Activated naive CD8-positive, alpha-beta T cell treated with anti-CD3 and anti-CD28 coated beads, Interleukin-2, amount 10 ng/mL, durations not matched to agents 7 days and 5 days (primary cell): Measurements from ENCODE around the gene ZFYVE28. TPM values are rescaled to one million over a fixed set of nuclear protein-coding genes. Genes with fewer than 3 reads are reported as not detected.

Experiments
- ATAC-seq: fragments of 150-1000 bp; cut with Tn5 transposase; one replicate; pipeline ENCODE4 v1.10.0; 2021; ENCODE audit warnings: low read depth, moderate library complexity
- POLR2A ChIA-PET: fragments of 350-600 bp; sonication (Branson Sonifier 250); formaldehyde crosslinking; loops from one replicate; lab custom pipeline; 2021; ENCODE audit warnings: antibody characterized with exemption; lab: Charles Lee
- DNase-seq: peaks from one replicate; pipeline ENCODE4 v3.0.0; 2021
- H3K27ac Mint-ChIP-seq: one replicate; pipeline ENCODE4 v1.8.0; 2022; ENCODE audit warnings: mild to moderate bottlenecking, mixed read lengths
- H3K27me3 Mint-ChIP-seq: one replicate; pipeline ENCODE4 v1.8.0; 2022; ENCODE audit warnings: mild to moderate bottlenecking, moderate library complexity, mixed read lengths
- H3K36me3 Mint-ChIP-seq: one replicate; pipeline ENCODE4 v1.8.0; 2021; ENCODE audit warnings: mild to moderate bottlenecking, mixed read lengths
- H3K4me1 Mint-ChIP-seq: one replicate; pipeline ENCODE4 v1.8.0; 2021; ENCODE audit warnings: mixed read lengths
- H3K4me3 Mint-ChIP-seq: one replicate; pipeline ENCODE4 v1.8.0; 2022; ENCODE audit warnings: mild to moderate bottlenecking, moderate library complexity, mixed read lengths
- H3K9me3 Mint-ChIP-seq: one replicate; pipeline ENCODE4 v1.8.0; 2021; ENCODE audit warnings: mixed read lengths
- total RNA-seq, 2 experiments: library from RNA; stranded (reverse); gene quantifications; one replicate each; pipeline ENCODE4 v1.2.3, GENCODE V29; 2021

ZFYVE28 gene
- total RNA-seq, 2 experiments from 2014 or later = 16.1 to 17.7 TPM

DNA sequence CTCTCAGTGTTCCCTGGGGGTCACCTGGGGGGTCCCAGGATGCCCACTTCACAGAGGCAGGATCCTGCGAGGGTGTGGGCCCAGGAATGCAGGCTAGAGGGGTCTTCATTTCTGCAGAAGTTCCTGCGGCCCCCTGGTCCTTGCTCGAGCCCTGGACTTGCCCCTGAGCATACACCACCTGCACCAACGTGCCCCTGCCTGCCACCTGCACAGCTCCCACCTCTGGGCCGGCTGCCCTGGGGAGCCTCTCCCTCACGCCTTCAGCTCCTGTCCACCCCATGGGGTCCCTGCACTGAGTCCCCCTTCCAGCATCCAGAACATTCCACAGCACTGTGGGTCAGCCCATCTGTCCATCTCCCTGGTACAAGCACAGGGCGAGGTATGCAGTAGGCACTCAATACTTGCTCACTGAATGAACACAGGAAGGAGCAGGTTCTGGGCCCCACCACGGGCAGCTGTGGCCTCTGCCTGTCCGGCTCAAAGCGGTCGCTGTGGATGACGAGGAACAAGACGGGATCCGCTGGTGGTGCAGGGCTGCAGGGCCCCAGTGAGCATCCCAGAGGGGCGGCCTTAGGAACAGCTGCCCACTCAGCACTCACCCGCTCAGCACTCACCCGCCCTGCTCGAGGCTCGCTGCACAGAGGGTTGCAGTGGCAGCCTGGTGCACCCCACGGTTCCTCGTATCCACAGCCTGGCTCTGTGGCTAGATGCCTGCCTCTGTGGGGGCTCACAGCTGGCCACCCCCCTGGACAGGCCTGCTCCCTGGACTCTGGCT lies 86.1 kb downstream of the ZFYVE28 start:
- Mint-ChIP-seq H3K36me3 (no peaks in the 10 kb centered on the region), H3K27me3 (no peaks in the 10 kb centered on the region), H3K4me1 (no peaks in the 10 kb centered on the region), H3K9me3 (peaks cover 7% of the 10 kb centered on the region), H3K27ac (no peak overlapping the region), H3K4me3 (no peak overlapping the region)
- ATAC-seq = no peak
- no peak for DNase-seq
- POLR2A ChIA-PET = interaction anchor here (0.7 kb wide), 1 partner anchor 90 kb away, joined by 3 read pairs; no protein-coding TSS in a partner anchor

DNA sequence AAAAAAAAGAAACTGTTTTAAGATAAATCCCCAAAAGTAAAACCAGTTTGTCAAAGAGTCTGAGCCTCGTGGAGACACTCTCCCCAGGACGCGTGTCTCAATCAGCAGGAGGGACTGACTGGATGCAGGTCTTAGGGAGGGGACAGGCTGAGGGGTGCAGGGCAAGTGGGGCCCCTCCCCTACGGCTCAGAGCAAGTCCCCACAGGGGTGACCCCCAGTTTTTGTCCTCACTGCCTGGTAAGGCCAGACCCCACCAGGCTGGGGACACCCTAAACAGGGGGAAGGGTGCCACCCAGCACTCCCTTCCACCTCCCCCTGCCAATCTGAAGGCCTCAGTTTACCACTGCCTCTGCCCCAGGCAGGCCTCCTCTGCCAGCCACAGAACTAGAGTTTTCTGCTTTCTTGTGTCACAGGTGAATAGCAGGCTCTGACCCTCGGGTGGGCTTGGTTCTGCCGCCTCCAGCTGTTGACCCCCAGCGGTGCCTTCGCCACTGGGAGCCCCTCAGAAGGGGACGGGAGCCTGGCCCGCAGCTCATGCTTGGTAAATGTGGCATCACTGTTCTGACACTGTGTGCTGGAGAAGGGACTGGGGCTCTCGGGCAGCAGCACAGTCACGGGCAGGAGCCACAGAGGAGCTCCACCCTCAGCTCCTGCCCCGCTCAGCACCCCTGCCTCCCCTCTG lies 86.8 kb downstream of the ZFYVE28 start:
- ATAC-seq = no peak
- no peaks in the 10 kb centered on the region for H3K4me1 Mint-ChIP-seq
- H3K27me3 Mint-ChIP-seq = peaks cover under 1% of the 10 kb centered on the region
- H3K36me3 Mint-ChIP-seq = no peaks in the 10 kb centered on the region
- no peak for DNase-seq
- no peak overlapping the region for H3K4me3 Mint-ChIP-seq
- POLR2A ChIA-PET = interaction anchor here (0.7 kb wide), 1 partner anchor 89 kb away, joined by 3 read pairs; no protein-coding TSS in a partner anchor
- H3K9me3 Mint-ChIP-seq = peaks cover 7% of the 10 kb centered on the region
- no peak overlapping the region for H3K27ac Mint-ChIP-seq

DNA sequence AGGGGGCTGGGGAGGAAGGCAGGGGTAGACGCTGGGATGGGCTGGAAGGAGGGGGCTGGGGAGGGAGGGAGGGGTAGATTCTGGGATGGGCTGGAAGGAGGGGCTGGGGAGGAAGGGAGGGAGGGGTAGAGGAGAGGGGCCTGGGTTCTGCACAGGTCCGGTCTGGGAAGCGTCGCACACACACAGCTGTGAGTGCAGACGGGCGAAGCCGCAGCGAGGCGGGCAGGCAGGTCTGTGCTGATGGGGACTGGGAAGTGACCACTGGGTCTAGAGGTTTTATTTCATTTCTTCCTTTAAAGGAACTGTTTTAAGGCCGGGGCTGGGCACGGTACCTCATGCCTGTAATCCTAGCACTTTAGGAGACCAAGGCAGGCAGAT lies 87.4 kb downstream of the ZFYVE28 start:
- Mint-ChIP-seq H3K36me3 (no peaks in the 10 kb centered on the region), H3K27me3 (peaks cover 5% of the 10 kb centered on the region), H3K4me3 (no peak overlapping the region), H3K4me1 (no peaks in the 10 kb centered on the region), H3K27ac (no peak overlapping the region), H3K9me3 (peaks cover 7% of the 10 kb centered on the region)
- ATAC-seq (no peak), DNase-seq (no peak)
- POLR2A ChIA-PET = no interaction called here

DNA sequence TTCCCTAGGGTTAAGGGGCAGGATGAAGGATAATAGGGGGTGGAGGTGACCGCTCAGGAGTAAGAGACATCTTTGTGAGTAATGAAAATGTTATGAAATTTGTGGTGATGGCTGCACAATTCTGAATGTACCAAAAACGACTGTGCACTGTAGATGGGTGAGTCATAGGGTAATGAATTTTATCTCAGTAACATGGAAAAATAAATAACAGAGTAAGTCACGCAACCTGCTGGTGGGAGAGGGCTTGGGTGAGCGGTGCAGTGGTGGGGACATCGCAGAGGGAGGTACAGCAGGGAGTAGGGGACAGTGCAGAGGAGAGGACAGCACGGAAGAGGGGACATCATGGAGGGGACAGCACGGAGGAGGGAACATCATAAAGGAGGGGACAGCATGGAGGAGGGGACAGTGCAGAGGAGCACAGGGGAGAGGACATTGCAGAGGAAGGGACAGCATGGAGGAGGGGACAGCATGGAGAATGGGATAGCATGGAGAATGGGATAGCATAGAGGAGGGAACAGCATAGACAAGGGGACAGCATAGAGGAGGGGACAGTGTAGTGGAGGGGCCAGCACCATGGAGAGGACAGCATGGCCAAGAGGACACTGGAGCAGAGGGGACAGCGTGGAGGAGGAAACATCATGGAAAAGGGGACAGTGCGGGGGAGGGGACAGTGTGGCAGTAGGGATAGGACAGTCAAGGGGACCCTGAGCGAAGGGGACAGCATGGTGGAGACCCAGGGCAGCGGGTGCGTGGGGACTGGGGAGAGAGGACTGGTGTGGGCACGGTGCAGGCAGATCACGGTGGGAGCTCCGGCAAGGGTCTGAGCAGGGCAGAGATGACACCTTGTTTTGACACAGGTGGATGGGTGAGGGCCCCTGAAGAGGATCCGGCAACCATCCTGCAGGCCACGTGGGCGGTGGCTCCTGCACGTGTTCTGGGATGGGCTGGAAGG lies 88.1 kb downstream of the ZFYVE28 start:
- Mint-ChIP-seq H3K9me3 (peaks cover 7% of the 10 kb centered on the region), H3K27me3 (peaks cover 5% of the 10 kb centered on the region), H3K4me3 (no peak overlapping the region), H3K36me3 (no peaks in the 10 kb centered on the region), H3K4me1 (no peaks in the 10 kb centered on the region), H3K27ac (no peak overlapping the region)
- ATAC-seq (no peak), DNase-seq (no peak)
- POLR2A ChIA-PET = no interaction called here

DNA sequence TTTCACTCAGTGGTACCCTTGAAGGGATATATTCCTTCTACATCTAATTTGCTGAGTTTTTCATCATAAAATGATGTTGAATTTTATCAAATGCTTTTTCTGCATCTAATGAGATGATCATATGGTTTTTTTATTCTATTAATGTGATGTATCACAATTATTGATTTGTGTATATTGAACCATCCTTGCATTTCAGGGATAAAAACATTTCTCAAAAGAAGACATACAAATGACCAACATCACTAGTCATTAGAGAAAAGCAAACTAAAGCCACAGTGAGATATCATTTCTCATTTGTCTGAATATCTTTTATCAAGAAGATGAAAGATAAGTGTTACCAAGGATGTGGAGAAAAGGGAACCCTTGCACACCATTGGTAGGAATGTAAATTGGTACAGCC lies 90.9 kb downstream of the ZFYVE28 start:
- H3K9me3 Mint-ChIP-seq = peaks cover 7% of the 10 kb centered on the region
- no peaks in the 10 kb centered on the region for H3K4me1 Mint-ChIP-seq
- H3K27me3 Mint-ChIP-seq = peaks cover 5% of the 10 kb centered on the region
- no peak for DNase-seq
- no peak overlapping the region for H3K4me3 Mint-ChIP-seq
- no peak for ATAC-seq
- POLR2A ChIA-PET = no interaction called here
- H3K36me3 Mint-ChIP-seq = no peaks in the 10 kb centered on the region
- H3K27ac Mint-ChIP-seq = no peak overlapping the region

DNA sequence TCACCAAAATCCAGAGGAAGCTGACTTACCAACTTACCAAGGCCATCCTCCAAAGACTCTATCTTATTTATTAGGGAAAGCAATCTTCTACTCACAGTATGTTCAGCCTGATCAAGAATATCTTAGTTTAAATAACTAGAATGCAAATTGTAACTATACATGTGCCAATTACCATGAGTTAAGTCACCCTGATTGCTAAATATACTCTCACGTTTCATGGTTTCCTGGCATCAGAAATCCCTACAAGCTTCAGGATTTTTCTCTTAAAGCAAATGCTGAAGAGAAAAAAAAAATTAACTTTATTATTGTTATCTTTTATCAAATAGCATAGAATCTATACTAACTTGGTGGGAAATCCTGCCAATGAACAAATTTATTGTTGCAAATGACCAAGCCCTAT lies 93.6 kb downstream of the ZFYVE28 start:
- no peak overlapping the region for H3K4me3 Mint-ChIP-seq
- H3K27me3 Mint-ChIP-seq = peaks cover 5% of the 10 kb centered on the region
- no peaks in the 10 kb centered on the region for H3K4me1 Mint-ChIP-seq
- peaks cover 7% of the 10 kb centered on the region for H3K9me3 Mint-ChIP-seq
- H3K36me3 Mint-ChIP-seq = no peaks in the 10 kb centered on the region
- POLR2A ChIA-PET = no interaction called here
- DNase-seq (no peak), ATAC-seq (no peak)
- no peak overlapping the region for H3K27ac Mint-ChIP-seq

DNA sequence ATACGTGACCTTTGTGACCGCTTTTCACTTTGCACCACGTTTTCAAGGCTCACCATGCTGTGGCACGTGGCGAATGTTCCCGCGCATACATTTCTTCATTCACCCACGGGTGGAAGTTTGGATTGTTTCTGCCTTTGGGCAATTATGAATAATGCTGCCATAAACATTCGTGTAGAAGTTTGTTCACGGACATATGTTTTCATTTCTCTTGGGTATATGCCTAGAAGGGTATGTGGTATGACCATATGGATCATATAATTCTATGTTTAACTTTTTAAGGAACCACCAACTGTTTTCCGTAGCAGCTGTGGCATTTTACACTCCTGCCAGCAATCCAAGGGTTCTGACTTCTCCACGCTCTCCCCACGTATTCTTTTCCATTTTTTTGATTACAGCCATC lies 95.6 kb downstream of the ZFYVE28 start:
- Mint-ChIP-seq H3K4me1 (no peaks in the 10 kb centered on the region), H3K27me3 (peaks cover 5% of the 10 kb centered on the region), H3K4me3 (no peak overlapping the region), H3K36me3 (no peaks in the 10 kb centered on the region), H3K27ac (no peak overlapping the region), H3K9me3 (peaks cover 1% of the 10 kb centered on the region)
- POLR2A ChIA-PET = no interaction called here
- ATAC-seq (no peak), DNase-seq (no peak)

DNA sequence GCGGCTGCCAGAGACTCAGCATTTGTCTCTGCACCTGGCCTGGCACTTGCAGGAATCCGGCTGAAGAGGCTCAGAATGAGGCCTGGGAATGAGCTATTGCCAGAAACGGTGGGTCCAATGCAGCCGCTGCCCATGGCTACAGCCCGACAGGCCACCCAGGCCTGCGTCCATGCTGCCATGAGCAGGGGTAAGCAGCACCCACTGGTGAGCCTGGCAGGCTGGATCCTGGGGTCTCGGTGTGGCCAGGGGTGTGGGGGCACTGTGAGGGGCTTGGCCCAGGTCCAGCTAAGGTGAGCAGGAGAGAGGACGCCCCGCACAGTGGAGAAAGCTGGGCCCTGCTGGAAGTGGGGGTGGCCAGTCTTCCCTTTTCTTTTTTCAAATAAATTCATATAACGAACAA lies 96.2 kb downstream of the ZFYVE28 start:
- Mint-ChIP-seq H3K27me3 (peaks cover 5% of the 10 kb centered on the region), H3K9me3 (no peaks in the 10 kb centered on the region), H3K4me3 (no peak overlapping the region), H3K4me1 (no peaks in the 10 kb centered on the region), H3K36me3 (no peaks in the 10 kb centered on the region), H3K27ac (no peak overlapping the region)
- DNase-seq (no peak), ATAC-seq (no peak)
- POLR2A ChIA-PET = no interaction called here

DNA sequence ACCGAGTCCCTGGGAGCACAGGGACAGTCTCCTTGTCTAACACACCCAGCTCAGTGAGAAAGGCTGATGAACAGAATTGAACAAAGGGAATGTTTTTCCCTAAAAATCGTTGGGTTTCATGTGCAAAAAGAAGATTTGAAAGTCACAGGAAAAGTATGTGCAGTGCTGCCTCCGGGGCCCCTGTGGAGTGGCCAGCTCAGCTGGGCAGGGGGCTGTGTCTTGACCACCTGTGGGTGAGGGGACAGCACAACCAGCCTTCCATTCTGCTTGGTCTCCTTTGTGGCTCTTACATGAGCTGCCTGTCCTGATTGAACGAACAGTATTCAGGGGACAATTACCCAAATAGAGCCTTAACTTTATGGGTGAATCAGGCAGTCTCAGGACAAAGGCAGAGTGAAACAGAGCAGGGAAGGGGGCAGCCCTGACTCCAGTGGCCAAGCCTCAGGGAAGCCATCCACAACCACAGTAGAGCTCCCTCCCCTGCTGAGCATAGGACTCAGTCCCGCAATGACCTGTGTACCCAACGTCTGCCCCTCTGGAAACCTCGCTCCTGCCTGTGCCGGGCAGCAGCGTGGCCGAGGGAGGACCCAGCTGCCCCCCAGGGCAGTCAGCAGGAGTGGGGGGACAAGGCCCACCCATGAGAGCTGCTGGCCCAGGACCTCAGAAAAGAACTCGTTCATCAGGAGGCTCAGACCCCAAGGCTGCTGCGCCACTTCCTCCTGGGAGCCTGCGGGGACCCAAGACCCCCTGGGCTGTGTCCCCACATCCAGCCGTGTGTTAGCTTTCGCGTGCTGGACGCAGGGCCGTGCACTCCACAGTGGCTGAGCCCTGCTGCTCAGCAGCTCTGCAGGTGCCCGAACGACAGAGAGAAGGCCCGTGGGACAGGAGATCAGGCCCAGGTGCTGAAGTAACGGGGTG lies 96.9 kb downstream of the ZFYVE28 start:
- Mint-ChIP-seq H3K27ac (no peak overlapping the region), H3K4me3 (no peak overlapping the region), H3K36me3 (no peaks in the 10 kb centered on the region), H3K4me1 (no peaks in the 10 kb centered on the region), H3K9me3 (no peaks in the 10 kb centered on the region), H3K27me3 (peaks cover 3% of the 10 kb centered on the region)
- DNase-seq (no peak), ATAC-seq (no peak)
- POLR2A ChIA-PET = no interaction called here

DNA sequence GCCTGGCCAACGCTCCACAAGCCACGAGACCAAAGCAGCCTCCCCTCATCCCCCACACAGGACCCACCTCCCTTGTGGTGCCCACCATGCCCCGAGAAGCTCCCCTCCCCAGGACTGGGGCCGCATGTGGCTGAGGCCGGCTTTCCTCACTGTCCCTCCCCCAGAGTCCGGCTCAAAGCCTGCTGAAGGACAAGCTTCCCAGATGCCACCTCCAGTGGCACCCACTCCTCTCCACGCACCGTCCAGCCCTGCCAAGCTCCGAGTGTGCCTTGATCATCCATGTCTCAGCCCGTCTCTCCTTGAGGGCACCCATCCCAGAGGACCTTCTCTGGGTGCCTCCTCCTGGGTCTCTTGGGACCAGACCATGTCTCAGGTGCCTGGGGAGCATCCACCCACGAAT lies 97.7 kb downstream of the ZFYVE28 start:
- Mint-ChIP-seq H3K36me3 (no peaks in the 10 kb centered on the region), H3K4me1 (no peaks in the 10 kb centered on the region), H3K4me3 (no peak overlapping the region), H3K9me3 (no peaks in the 10 kb centered on the region), H3K27ac (no peak overlapping the region), H3K27me3 (no peaks in the 10 kb centered on the region)
- POLR2A ChIA-PET = no interaction called here
- ATAC-seq (no peak), DNase-seq (no peak)

DNA sequence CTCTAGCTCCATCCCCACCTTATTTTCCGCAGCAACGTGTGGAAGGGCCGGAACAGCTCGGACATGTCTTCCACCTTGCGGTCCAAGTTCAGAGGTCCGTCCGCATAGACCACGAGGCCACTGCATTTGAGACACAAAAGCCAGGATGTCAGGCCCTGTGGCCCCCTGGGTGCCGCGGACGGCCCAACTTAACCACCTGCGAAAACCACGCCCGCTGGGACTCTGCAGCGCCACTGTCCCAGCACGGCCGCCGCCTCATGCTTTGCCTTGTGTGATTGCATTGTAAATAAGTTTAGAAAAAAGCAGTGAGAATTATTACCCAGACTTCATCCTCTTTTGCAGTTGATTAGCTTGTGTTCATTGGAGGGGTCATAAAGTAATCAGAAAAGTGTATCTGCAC lies 98.3 kb downstream of the ZFYVE28 start:
- no peaks in the 10 kb centered on the region for H3K9me3 Mint-ChIP-seq
- H3K4me1 Mint-ChIP-seq = no peaks in the 10 kb centered on the region
- POLR2A ChIA-PET = no interaction called here
- ATAC-seq = no peak
- no peak for DNase-seq
- H3K27me3 Mint-ChIP-seq = no peaks in the 10 kb centered on the region
- H3K4me3 Mint-ChIP-seq = no peak overlapping the region
- no peak overlapping the region for H3K27ac Mint-ChIP-seq
- no peaks in the 10 kb centered on the region for H3K36me3 Mint-ChIP-seq

DNA sequence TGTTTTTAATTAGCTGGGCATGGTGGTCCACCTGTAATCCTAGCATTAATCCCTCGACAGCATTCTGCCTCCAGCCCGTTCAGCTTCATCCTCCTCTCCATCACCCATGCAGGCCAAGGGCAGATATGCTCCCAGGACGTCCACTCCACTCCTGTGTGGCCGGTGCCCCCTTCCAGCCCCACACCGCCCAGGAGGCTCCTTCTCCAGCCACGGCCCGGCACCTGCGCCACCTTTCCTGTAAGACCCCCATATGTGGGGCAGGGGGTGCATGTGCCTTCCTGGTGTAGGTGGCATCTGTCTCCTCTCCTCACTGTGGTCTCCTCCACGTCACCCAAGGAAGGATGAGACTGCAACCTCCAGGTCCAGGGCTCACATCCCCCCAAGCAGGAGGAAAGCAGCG lies 99.6 kb downstream of the ZFYVE28 start:
- no peak overlapping the region for H3K4me3 Mint-ChIP-seq
- DNase-seq = no peak
- POLR2A ChIA-PET = no interaction called here
- no peaks in the 10 kb centered on the region for H3K9me3 Mint-ChIP-seq
- H3K27ac Mint-ChIP-seq = no peak overlapping the region
- peaks cover 4% of the 10 kb centered on the region for H3K27me3 Mint-ChIP-seq
- ATAC-seq = no peak
- H3K4me1 Mint-ChIP-seq = no peaks in the 10 kb centered on the region
- H3K36me3 Mint-ChIP-seq = no peaks in the 10 kb centered on the region
